OCI-LY3 (cell line): Measurements from ENCODE around the gene LEMD1.

Experiments used
- CTCF ChIP-seq: fragments of 200-600, 300-600 bp; sonication (generic); IDR thresholded peaks from 2 replicates; pipeline ENCODE4 v1.5.1; 2014; ENCODE audit warnings: antibody characterized with exemption, low read length, low read depth
- EZH2phosphoT487 ChIP-seq: fragments of 200-600 bp; shearing (Covaris generic); IDR thresholded peaks from 2 replicates; pipeline ENCODE4 v1.6.1; 2018; ENCODE audit warnings: antibody characterized with exemption, mixed run types, low read depth

- TF ChIP-seq CTCF = no peak
- TF ChIP-seq EZH2phosphoT487 = no peak
These were observed 31.1 kb upstream of the LEMD1 start for GRCh38 chr1:205452933-205453332.
